Loucy (cell line): ENCODE data around the gene EPB41L1.

Experiments
- CTCF ChIP-seq: fragments of 200-600 bp; sonication (generic); conservative IDR thresholded peaks from 2 replicates; pipeline ENCODE4 v1.5.1; 2014; ENCODE audit warnings: mild to moderate bottlenecking, antibody characterized with exemption, low read length
- EZH2phosphoT487 ChIP-seq: fragments of 200-600 bp; IDR thresholded peaks from 2 replicates; pipeline ENCODE4 v1.6.1; 2018; ENCODE audit warnings: antibody characterized with exemption, mild to moderate bottlenecking, moderate library complexity, borderline replicate concordance

- TF ChIP-seq CTCF, result no peak
- TF ChIP-seq EZH2phosphoT487, result no peak
Measured at GRCh38 chr20:36219671-36220220, 65.2 kb downstream of the EPB41L1 start.
